ENCODE results near the gene COLEC11.

Gene COLEC11

GRCh38 chr2:3639653-3640052 is 44.7 kb downstream of the COLEC11 start:
- no peak for DNase-seq

GRCh38 chr2:3641181-3641580 is 46.3 kb downstream of the COLEC11 start:
- no peak for DNase-seq

- DNase-seq = no peak
Measured at GRCh38 chr2:3641841-3642421, 47.0 kb downstream of the COLEC11 start.

- no peak for DNase-seq
Measured at GRCh38 chr2:3642521-3643215, 47.8 kb downstream of the COLEC11 start.

DNA sequence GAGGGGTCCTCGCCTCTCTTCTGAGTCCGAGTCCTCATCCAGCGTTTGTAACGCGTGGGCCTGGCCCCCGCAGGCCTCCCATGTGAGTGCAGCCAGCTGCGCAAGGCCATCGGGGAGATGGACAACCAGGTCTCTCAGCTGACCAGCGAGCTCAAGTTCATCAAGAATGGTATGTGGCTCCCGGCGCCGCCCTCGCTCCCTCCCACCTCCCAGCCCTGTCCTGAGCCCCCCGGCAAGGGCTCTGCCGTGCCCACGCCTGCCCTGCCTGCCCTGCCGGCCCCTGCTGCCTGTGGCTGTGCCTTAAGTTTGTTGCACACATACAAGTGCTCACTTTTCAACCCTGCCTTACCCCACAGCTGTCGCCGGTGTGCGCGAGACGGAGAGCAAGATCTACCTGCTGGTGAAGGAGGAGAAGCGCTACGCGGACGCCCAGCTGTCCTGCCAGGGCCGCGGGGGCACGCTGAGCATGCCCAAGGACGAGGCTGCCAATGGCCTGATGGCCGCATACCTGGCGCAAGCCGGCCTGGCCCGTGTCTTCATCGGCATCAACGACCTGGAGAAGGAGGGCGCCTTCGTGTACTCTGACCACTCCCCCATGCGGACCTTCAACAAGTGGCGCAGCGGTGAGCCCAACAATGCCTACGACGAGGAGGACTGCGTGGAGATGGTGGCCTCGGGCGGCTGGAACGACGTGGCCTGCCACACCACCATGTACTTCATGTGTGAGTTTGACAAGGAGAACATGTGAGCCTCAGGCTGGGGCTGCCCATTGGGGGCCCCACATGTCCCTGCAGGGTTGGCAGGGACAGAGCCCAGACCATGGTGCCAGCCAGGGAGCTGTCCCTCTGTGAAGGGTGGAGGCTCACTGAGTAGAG is 48.7 kb downstream of the COLEC11 start:
- no peak for DNase-seq

DNA sequence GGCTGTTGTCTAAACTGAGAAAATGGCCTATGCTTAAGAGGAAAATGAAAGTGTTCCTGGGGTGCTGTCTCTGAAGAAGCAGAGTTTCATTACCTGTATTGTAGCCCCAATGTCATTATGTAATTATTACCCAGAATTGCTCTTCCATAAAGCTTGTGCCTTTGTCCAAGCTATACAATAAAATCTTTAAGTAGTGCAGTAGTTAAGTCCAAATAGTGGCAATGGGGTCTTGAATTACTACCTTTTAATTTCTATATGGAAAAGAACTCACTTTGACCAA is 49.3 kb downstream of the COLEC11 start:
- no peak for DNase-seq

- no peak for DNase-seq
Measured at GRCh38 chr2:3644891-3645605, 50.1 kb downstream of the COLEC11 start.

- DNase-seq = no peak
Measured at GRCh38 chr2:3645745-3646389, 51.0 kb downstream of the COLEC11 start.

- DNase-seq = no peak
Measured at GRCh38 chr2:3646446-3646845, 51.5 kb downstream of the COLEC11 start.

DNA sequence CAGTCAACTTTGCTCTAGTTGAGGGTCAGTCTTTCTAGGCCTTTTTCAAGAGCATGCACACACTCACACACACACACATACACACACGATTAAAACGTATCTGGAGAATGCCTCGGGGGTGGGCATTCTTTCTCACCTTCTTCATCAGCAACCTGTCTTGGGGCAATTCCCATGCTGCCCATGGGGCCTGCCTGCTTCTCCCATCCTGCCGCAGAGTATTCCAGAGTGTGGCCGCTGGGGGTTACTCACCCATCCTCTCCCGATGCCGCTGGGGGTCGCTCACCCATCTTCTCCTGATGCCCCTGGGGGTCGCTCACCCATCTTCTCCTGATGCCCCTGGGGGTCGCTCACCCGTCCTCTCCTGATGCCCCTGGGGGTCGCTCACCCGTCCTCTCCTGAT is 52.3 kb downstream of the COLEC11 start:
- DNase-seq = no peak

GRCh38 chr2:3647831-3648651 is 53.1 kb downstream of the COLEC11 start:
- DNase-seq = no peak

DNA sequence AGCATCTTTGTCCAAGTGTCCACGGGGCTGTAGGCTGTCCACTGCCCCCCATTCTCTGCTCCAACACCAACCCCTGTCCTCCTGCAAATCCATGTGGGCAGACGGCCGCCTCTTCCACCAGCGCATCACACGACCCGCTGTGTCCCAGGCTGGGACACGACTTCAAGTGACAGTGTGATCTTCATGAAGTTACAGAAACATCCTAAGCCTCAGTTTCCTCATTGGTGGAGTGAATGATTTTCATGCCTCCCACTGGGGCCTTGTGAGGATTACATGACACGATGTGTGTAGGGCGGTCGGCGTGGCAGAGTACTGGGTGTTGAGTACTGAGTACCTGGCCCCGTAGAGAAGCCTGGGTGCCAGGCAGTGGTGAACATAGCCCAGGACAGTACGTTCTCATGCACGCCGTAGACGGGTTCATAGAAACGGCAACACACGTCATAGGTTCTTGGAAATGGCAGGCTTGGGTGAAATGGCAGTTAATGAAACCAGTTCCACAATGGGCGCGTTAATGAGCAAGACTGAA is 53.8 kb downstream of the COLEC11 start:
- DNase-seq = no peak

DNA sequence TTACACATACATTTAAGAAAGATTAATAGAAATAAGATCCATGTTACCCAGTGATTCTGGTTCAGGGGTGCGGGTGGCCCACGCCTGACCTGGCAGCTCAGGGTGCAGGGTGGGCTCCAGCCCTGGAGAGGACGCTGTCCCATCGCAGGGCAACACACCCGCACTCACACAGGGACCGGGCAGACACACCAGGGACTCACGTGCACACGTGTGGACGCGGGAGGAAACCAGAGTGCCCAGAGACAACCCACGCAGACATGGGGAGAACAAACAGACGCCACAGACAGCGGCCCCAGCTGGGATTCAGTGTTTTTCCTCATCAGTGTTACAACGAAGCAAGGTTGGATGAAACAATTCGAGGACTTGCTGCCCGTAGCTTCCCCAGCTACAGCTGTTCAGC is 54.7 kb downstream of the COLEC11 start:
- DNase-seq = no peak

DNA sequence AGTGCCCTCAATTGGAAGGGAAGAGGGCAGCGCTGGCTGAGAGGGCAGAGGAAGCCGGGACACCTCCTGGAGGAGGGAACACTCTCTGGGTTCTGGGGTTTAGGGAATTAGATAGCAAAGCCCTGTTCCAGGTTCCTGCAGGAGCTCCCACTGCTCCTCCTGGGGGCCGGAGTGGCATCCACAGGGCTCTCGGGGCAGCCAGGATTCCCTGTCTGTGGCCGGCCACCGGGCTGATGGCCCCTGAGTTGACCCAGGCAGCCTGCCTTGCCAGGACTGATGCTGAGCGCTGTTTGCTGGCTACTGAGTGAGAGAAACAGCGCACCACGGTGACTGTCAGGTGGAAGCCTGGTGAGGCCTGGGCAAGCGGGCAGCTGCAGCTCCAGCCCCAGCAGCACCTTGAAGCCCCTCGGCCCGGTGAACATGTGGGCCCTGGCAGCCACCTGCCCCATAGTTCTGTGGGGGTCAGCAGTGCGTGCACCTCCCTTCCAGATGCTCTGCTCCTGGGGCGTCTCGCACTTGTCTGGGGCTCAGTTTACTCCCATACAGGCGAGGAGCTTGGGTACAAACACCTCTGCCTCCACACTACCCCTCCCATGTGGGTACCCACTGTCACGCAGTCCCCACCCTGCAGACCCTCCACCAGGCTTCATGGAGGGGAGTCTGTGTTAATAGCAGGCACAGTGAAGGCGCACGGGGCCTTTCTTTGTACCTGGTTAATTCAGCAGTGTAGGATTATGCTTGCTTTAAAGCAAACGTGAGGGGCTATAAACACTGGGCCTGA is 55.4 kb downstream of the COLEC11 start:
- DNase-seq = no peak

- peak; percentile 80 for DNase-seq
Measured at GRCh38 chr2:3651691-3652648, 57.1 kb downstream of the COLEC11 start.

- DNase-seq = no peak
Measured at GRCh38 chr2:3652896-3653625, 58.1 kb downstream of the COLEC11 start.

- no peak for DNase-seq
Measured at GRCh38 chr2:3654011-3654410, 59.1 kb downstream of the COLEC11 start.

- no peak for DNase-seq
Measured at GRCh38 chr2:3654531-3655225, 59.8 kb downstream of the COLEC11 start.
